ENCODE data around the gene ANKLE2. TPM values are rescaled to one million over a fixed set of nuclear protein-coding genes. Genes with fewer than 3 reads are reported as not detected.

The ANKLE2 gene
- total RNA-seq (2022; extraction: Qiagen RNA extraction; ENCODE audit: low read depth): 79.2 to 96.7 TPM (median 84.8 TPM) in 5 replicates

DNA sequence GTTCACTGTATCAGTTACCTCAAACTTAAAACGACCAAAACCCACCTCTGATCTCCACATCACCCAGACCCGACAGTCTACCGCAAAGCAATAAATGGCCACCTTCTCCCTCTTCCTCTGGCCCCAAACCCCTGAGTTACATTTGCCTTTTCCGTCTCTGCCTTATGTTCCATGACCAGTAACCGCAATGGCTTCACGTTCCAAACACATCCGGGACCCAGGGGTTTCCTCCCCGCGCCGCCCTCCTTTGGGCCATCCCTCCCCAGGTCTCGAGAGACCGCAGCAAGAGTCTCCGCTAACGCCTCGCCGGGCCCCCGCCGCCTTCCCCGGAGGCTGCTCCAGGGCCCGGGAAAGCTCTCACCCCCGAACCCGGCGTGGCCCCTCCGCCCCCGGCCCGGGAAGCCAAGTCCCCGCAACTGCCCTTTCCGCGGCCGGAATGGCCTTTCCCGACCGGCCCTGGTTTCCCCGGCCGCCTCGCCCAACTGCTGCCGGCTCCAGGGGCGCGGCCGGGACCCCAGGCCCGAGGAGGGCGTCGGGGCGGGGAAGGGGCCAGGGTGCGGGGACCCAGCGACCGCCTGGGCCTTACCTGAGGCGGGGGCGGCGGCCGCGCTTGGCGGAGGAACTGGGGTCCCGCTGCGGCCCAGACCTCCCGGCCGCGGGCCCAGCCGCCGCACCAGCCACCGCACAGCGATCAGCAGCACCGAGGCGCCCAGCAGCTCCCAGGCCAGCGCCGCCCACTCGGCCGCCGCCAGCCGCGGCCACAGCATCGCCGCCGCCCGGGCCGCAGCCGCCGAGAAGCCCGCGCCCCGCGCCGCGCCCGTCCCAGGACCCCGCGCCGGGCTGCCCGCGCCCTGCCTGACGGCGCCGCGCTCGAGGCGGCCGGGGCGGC is at the start of gene ANKLE2:
Gene ANKLE2 (minus strand): TSS at position 801 of the 889 bp plus-strand sequence. CDS start 34 bp downstream, at position 767.

DNA sequence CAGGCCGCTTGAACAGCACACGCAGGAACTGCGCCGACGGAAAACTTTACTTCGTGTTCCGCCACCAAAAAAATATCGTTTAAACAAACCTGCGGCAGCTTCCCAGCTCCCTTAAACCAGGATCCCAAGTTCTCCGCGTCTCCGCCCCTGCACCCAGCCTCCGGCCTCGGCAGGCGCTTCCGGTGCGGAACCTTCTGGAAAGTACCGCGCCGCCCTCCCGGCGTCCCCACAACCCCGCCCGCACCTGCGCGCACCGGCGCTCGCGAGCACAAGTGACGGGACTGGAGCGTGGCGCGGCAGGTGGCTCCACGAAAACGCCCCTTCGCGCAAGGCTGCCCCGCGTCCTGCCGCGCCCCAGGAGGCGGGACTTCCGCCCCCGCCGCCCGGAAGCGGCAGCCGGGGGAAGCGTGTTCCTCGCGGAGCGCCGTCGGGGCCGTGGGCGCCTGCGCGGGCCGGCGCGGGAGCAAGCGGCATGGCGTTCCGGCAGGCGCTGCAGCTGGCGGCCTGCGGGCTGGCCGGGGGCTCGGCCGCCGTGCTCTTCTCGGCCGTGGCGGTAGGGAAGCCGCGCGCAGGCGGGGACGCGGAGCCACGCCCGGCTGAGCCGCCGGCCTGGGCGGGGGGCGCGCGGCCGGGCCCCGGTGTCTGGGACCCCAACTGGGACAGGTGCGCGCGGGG is 51.1 kb downstream of the ANKLE2 start, which contains the start of gene PGAM5:
Gene PGAM5 (plus strand): TSS at position 438 of the 675 bp plus-strand sequence. CDS start 35 bp downstream, at position 473.

DNA sequence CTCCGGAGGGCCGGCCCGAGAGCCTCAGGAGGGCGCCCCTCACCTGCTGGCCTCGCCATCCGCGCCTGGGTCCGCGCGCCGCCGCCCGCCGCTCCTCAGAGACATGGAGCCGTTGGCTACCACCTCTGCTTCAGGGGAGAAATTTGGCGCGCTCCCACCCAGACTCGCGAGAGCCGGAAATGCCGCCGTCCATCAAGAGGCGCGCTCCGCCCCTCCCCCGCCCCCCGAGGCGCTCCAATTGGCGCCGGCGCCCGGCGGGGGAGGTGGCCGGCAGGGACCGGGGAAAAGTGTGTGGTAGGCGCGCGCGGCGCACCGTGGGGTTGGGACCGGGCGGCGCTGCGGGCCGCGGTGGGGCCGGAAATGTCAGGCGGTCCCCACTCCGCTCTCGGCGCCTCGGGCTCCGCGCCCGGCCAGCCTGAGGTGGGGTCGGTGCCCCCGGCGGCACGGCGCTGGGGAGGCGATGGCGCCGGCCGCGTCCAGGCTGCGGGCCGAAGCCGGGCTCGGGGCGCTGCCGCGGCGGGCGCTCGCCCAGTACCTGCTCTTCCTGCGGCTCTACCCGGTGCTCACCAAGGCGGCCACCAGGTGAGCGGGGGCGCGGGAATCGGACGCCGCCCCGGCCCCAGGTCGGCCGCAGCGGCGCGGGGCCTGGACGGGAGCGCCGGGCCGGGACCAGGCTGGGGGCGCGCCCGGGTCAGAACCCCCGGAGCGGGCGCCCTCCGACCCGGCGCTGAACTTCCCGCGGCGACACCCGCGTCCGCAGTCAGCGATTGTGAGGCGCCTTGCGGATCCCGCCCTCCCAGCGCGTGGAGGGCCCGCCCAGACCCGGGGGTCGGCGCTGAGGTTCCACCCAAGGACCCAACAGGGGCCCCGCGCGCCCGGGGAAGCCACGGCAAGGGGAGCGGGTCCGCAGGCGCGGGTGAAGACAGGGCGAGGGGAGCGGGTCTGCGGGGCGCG is 74.1 kb downstream of the ANKLE2 start, which contains the start of the genes POLE and PXMP2:
Gene POLE (minus strand): TSS at position 132 of the 954 bp plus-strand sequence. CDS start 27 bp downstream, at position 105.
Gene PXMP2 (plus strand): TSS at position 377 of the 954 bp plus-strand sequence. CDS start 84 bp downstream, at position 461.

Other genes with a start within 250 kb of the ANKLE2 start
- gene LRCOL1, start 151.2 kb downstream of the ANKLE2 start, total RNA-seq (2022; extraction: Qiagen RNA extraction; ENCODE audit: low read depth): not detected in 5 replicates
- gene P2RX2, start 143.1 kb downstream of the ANKLE2 start, total RNA-seq (2022; extraction: Qiagen RNA extraction; ENCODE audit: low read depth): not detected in 5 replicates
- gene POLE, start 74.5 kb downstream of the ANKLE2 start, total RNA-seq (2022; extraction: Qiagen RNA extraction; ENCODE audit: low read depth): 42.9 to 49.3 TPM (median 45.1 TPM) in 5 replicates
- 22.5 to 30.1 TPM (median 28.6 TPM) in 5 replicates for gene PXMP2, start 74.2 kb downstream of the ANKLE2 start, total RNA-seq (2022; extraction: Qiagen RNA extraction; ENCODE audit: low read depth)
- gene PGAM5, start 51.0 kb downstream of the ANKLE2 start, total RNA-seq (2022; extraction: Qiagen RNA extraction; ENCODE audit: low read depth): 49.1 to 63.1 TPM (median 61.6 TPM) in 5 replicates
- gene GOLGA3, start 67.0 kb upstream of the ANKLE2 start, total RNA-seq (2022; extraction: Qiagen RNA extraction; ENCODE audit: low read depth): 20.1 to 29.0 TPM (median 24.2 TPM) in 5 replicates
- 18.7 to 23.6 TPM (median 22.3 TPM) in 5 replicates for gene CHFR, start 125.8 kb upstream of the ANKLE2 start, total RNA-seq (2022; extraction: Qiagen RNA extraction; ENCODE audit: low read depth)
- gene ZNF605, start 194.5 kb upstream of the ANKLE2 start, total RNA-seq (2022; extraction: Qiagen RNA extraction; ENCODE audit: low read depth): 3.4 to 5.0 TPM (median 3.9 TPM) in 5 replicates
- gene ZNF26, start 224.5 kb upstream of the ANKLE2 start, total RNA-seq (2022; extraction: Qiagen RNA extraction; ENCODE audit: low read depth): 7.4 to 12.0 TPM (median 7.9 TPM) in 5 replicates